RWPE1 (cell line): ENCODE results near the gene MECP2.
"Not testable (repeated sequence)": the region's sequence is repeated elsewhere in the genome, so short reads cannot be mapped to it uniquely, and the experiment has no call there.

ENCODE experiments used
- CTCF ChIA-PET: fragments of 350-600 bp; sonication (Branson Sonifier 250); formaldehyde crosslinking; extraction: SDS; loops from one replicate; lab custom pipeline; 2021; lab: Yijun Ruan, JAX
- POLR2A ChIA-PET: fragments of 400-600 bp; formaldehyde crosslinking; extraction: SDS; loops from one replicate; lab custom pipeline; 2020; ENCODE audit warnings: antibody characterized with exemption; ENCODE audit not compliant: low non-redundant PET; lab: Yijun Ruan, JAX
- DNase-seq: peaks from one replicate; pipeline ENCODE4 v3.0.0; 2012; ENCODE audit warnings: low spot score
- H3K27ac ChIP-seq: fragments of 450-650 bp; 2 replicates; pipeline ENCODE4 v1.5.1; 2017
- CTCF ChIP-seq: fragments of 450-650 bp; conservative IDR thresholded peaks from 2 replicates; pipeline ENCODE4 v1.5.1; 2017; ENCODE audit warnings: low read depth, mild to moderate bottlenecking

The MECP2 gene

GRCh38 chrX:153989973-153990655 is 107.4 kb downstream of the MECP2 start:
- no peak for TF ChIP-seq CTCF
- DNase-seq, result no peak
- CTCF ChIA-PET, result no interaction called here
- H3K27ac ChIP-seq, result no peak overlapping the region
- POLR2A ChIA-PET, result no interaction called here

- DNase-seq, result no peak
- ChIA-PET CTCF (no interaction called here), POLR2A (no interaction called here)
- H3K27ac ChIP-seq, result no peak overlapping the region
- no peak for TF ChIP-seq CTCF
Measured at GRCh38 chrX:153988493-153988892, 109.0 kb downstream of the MECP2 start.

GRCh38 chrX:153984351-153985178 is 113.0 kb downstream of the MECP2 start:
- ChIA-PET CTCF (no interaction called here), POLR2A (no interaction called here)
- peak overlapping the region; percentile 47; the same call in 1 of the 2 replicates for H3K27ac ChIP-seq

GRCh38 chrX:153983321-153983801 is 114.2 kb downstream of the MECP2 start:
- no peak for TF ChIP-seq CTCF
- no peak overlapping the region for H3K27ac ChIP-seq
- CTCF ChIA-PET, result no interaction called here
- POLR2A ChIA-PET, result no interaction called here
- no peak for DNase-seq

More at GRCh38 chrX:153984351-153985178, 113.0 kb downstream of the MECP2 start:
- no peak for TF ChIP-seq CTCF
- DNase-seq, result no peak

GRCh38 chrX:153981771-153982533 is 115.6 kb downstream of the MECP2 start:
- no peak for DNase-seq
- ChIA-PET POLR2A (no interaction called here), CTCF (no interaction called here)
- TF ChIP-seq CTCF, result no peak
- no peak overlapping the region for H3K27ac ChIP-seq

GRCh38 chrX:153981231-153981630 is 116.3 kb downstream of the MECP2 start:
- TF ChIP-seq CTCF, result no peak
- no peak for DNase-seq
- CTCF ChIA-PET, result no interaction called here
- POLR2A ChIA-PET, result no interaction called here
- H3K27ac ChIP-seq, result no peak overlapping the region

GRCh38 chrX:153980394-153980793 is 117.1 kb downstream of the MECP2 start:
- CTCF ChIA-PET, DNase-seq, H3K27ac ChIP-seq: not testable (repeated sequence)
- POLR2A ChIA-PET, result interaction anchor here (0.5 kb wide), 1 partner anchor 22 kb away, joined by 8 read pairs; no protein-coding TSS in a partner anchor
